ENCODE results near the gene EXOC3L2.
A peak's percentile ranks its signal among the peaks of the same experiment; 100 is the strongest.
"Not testable (repeated sequence)": the region's sequence is repeated elsewhere in the genome, so short reads cannot be mapped to it uniquely, and the experiment has no call there.

EXOC3L2 gene

DNA sequence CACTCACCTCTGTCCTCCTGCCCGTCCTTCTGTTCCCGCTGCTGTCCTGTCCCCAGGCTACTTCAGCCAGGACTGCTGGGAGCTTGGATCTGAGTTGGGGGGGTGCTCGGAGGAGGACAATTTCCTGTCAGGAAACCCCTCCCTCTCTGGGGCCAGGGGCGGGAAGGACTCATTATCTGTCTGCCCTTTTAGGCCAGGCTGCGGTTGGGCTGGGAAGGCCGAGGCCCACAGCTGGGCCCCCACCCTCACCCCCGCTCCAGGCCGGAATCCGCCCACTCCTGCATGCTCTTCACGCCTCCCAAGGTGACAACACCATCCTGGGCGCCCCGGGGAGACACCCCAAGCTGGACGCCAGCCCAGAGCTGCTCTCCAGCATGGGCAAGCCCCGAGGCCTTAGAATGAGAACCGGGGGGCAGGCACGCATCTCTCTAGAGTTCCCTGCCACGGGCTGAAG, at the start of gene EXOC3L2:
Gene EXOC3L2 (minus strand): TSS at position 74 of the 454 bp plus-strand sequence. CDS start 6,362 bp downstream, outside the sequence.
- DNase-seq: no peak

DNA sequence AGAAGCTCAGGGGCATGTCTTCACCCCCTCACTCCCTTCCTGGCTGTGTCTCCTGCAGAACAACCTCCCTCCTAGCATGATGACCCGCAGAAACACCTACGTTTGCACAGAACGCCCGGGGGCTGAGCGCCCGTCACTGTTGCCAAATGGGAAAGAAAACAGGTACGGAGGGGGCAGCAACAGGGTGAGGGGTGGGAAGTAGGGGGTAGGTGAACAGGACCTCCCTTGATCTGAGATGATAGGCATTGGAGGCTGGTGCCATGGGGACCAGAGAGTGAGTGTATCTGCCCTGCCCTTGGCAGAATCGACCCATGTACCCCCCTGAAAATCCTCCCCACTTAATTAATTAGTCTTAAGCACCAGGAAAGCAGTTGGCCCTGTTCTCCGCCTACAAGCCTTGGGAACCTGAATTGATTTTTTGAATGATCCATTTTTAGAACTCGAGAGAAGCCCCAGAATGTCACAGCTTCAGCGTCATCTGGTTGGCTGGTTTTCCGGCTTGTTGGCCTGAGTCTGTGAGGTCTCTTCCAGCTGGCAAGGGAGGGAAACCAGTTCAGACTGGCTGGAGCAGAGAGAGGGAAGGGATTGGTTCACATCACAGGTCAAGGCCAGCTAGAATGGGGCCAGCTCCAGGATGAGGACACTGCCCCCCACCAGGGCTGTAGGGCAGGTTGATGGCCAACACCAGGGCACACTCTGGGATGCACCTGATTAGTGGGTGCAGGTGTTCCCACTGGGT, 49.3 kb upstream of the EXOC3L2 start:
- peak; percentile 59 for DNase-seq

DNA sequence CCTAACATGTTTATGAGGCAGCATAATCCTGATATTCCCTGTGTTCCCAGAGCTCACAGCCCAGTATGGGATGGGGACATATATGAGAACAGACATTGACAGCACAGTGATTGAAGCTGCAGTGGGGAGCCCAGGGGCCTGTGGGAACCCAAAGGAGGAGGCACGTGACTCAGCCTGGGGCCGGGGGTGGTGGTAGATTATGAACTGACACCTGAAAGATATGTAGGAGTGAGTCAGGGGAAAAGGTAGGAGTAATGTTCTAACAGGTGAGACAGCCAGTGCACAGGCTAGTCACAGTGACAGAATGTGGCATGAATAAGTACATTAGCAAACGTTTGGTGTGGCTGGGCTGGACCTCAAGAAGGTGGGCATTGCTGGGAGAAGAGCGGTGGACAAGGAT, 48.5 kb upstream of the EXOC3L2 start:
- DNase-seq: no peak

DNA sequence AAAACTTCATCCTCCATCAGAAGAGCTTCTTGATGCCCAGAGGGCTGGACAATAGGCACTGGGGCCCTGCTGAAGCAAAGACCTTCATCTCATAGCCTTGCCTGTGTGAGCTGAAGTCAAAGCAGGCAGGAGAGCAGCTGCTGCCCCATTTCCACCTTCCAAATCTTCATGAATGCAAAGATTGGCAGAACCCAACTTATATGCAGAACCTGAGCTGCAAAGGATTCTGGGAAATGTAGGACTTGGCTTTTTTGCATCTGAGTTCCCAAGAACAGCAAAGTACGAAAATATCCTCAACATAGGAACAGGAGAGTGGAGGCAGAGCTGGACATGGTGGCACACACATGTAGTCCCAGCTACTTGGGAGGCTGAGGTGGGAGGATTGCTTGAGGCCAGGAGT, 46.6 kb upstream of the EXOC3L2 start:
- no peak for DNase-seq

DNA sequence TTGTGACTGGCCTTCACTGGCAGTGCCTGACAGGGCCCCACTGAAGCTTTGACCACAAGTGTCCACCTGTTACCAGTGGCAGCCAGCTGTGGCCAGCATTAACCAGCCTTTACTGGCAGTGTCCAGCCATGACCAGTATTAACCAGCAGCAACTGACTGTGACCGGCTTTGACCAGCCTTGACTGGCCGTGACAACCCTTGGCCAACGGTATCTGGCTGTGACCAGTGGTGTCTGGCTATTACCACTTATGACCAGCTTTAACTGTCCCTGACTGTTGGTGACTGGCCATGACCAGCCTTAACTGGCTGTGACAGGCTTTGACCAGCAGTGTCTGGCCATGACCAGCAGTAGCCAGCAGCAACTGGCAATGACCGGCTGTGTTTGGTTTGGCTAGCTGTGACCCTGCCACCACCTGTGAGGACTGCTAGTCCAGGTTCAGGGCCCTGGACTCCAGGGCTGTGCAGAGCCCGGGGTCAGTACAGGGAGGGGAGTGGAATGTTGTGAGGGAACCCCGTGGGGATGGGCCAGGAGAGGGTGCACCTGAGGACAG, 45.2 kb upstream of the EXOC3L2 start:
- no peak for DNase-seq

DNA sequence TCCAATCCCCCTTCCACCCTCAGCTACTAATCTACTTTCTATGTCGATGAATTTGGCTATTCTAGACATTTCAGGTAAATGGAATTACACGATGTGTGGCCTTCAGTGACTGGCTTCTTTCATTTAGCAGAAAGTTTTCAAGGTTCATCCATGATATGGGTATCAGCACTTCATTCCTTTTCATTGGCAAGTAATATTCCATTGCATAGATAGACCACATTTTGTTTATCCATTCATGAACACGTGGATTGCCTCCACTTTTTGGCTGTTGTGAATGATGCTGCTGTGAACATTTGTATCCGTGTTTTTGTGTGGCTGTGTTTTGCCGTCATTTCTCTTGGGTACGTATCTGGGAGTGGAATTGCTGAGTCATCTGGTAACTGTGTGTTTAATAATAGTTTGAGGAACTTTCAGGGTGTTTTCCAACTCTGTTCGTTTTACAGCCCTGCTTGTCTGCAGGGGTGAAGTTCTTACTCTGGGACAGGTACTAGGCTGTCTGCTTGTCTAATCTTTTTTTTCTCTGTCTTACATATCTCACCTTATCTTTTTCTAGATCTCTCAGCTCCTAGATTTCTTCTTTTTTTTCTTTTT, 38.3 kb upstream of the EXOC3L2 start:
- DNase-seq: no peak

DNA sequence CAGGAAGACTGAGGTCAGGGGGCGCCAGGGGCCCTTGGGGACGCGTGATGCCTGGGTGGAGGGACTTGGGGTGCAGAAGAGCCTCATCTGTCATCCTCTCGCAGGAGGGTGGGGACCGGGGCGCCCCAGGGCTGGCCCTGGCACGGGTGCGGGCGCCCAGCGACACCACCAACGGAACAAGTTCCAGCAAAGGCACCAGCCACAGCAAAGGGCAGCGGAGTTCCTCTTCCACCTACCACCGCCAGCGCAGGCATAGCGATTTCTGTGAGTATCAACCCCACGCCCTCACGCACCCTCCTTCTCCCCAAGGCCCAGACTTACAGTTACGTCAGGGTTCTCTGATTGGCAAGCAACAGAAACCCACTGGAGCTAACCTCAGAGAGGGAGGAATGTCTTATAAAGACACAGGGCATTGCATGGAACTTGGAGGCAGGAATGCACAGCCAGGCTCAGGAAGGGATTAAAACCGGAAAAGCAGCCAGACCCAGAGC, 35.3 kb upstream of the EXOC3L2 start:
- DNase-seq: no peak

DNA sequence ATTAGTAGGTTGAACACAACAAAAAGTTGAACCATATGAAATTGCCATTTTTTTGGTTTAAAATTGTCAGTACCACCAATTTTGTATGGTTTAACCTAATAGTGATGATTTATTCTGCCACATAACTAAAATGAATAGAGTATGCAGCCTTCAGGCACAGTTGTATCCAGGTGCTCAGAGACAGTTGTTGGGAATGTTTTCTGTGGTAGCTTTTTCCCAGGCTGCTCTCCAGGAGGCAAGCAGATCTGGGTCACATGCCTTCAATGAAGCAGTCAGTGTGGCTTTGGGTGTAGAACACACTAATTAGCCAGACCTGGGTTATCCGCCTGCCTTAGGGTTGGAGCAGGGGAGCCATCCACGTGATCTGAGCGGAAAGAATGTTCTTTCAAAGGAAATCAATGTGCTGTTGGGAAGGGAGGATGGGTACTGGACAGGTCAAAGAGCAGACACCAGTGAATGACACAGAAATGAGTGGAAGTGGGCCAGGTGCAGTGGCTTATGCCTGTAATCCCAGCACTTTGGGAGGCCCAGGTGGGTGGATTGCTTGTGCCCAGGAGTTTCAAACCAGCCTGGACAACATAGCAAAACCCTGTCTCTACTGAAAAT, 34.5 kb upstream of the EXOC3L2 start:
- no peak for DNase-seq

DNA sequence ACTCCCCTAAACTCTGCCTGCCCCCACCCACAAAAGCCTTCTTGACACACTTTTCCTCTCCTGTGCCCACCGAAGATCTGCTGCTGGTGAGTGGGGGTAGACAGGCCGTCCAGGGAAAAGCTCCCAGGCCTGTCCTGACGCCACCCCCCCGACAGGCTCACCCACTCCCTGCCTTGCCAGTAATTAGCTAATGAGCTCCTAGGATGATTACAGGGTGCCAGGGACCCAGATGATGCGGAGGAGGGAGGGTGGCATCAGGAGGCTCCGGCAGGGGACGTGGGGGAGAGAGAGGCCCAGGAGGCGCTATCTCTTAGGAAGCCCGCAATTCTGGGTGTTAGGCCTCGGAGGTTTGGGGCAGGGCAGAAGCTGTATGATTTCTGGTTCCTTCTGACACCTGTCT, 32.9 kb upstream of the EXOC3L2 start:
- DNase-seq: no peak

DNA sequence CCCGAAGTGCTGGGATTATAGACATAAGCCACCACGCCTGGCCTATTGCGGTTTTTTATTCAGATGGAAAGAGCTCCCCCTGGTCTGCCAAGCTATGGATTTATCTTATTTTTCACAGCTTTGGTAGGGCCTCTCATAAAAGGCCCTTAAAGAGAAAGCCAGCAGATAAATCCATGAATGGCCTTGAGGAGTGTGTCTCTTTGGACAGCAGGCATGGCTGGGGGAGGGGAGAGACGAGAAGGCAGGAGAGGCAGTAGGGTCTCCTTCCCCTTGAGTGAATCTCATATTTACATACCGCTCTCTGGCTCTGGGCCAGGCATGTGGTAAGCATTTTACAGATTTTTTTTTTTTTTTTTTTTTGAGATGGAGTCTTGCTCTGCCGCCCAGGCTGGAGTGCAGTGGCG, 31.1 kb upstream of the EXOC3L2 start:
- no peak for DNase-seq

DNA sequence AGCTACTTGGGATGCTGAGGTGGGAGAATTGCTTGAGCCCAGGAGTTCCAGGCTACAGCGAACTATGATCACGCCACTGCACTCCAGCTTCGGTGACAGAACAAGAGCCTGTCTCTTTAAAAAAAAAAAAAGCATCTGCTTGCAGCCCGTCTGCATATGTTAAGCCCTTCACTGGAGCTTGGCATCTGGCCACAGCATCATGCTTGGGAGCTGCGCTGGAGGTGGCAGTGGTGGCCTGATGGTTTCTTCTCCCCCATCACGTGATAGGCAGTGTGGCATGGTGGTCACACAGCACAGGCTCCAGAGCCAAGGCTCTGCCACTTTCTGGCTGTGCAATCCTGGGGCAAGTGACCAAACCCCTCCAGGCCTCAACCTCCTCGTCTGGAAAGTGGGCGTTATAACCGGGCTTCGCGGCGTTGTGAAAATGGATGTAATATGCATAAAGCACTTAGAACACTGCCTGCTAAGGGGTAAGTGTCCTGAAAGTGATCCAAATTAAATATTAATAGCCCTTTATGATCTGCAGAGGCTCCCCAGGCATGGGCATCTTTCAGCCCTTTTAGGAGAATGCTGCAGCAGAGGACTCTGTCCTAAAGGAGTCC, 30.3 kb upstream of the EXOC3L2 start:
- no peak for DNase-seq

DNA sequence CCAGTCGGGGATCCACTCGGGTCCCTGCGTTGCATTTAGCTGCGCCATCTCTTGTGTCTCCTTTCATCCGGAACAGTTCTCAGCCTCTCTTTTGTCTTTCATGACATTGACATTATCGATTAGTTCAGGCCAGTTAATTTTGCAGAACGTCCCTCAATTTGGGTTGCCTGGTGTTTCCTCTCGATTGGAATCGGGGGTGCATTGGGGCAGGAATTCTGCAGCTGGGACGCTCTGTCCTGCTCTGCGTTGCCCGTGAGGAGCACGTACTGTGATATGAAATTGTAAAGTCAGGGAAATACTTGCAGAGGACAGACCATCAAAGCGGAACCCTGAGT, 28.3 kb upstream of the EXOC3L2 start:
- no peak for DNase-seq

DNA sequence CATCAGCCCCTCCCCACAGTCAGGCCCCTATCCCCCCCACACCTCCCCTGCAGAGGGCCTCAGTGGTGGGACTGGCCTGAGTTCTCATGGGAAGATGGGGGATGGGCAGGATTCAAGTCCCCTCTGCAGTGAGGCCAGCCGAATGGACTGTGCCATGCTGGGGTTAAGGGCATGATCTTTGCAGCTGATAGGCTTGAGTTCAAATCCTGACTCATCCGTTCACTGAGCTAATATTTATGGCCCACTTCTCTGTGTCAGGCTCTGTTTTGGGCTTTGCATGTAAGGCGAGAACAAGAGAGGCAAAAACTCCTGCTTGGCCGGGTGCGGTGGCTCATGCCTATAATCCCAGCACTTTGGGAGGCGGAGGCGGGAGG, 26.5 kb upstream of the EXOC3L2 start:
- DNase-seq: no peak

DNA sequence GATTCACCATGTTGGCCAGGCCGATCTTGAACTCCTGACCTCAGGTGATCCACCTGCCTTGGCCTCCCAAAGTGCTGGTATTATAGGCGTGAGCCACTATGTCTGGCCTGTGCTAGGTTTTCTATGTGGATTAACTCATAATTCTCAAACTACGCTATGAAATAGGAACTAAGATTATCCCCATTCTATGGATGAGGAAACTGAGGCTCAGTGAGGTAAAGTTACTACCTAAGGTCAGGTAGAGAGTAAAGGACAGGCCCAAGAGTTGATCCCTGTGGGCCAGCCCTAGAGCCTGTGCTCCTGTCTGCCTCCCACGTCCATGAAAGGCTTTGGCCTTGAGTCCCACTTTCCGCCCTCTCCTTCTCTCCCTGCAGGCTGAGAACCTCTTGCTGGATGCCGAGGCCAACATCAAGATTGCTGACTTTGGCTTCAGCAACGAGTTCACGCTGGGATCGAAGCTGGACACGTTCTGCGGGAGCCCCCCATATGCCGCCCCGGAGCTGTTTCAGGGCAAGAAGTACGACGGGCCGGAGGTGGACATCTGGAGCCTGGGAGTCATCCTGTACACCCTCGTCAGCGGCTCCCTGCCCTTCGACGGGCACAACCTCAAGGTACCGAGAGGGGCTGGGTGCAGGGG, 26.0 kb upstream of the EXOC3L2 start:
- DNase-seq: no peak

DNA sequence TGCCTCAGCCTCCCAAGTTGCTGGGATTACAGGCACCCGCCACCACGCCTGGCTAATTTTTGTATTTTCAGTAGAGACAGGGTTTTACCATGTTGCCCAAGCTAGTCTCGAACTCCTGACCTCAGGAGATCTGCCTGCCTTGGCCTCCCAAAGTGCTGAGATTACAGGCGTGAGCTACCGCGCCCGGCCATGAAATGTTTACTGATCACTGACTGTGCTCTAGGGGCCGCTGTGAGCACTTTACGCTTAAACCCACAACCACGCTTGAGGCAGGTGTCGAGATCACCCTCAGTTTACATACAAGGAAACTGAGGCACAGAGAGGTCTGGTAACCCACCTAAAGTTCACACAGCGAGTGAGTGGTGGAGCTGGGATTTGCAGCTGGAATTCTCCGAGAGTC, 24.7 kb upstream of the EXOC3L2 start:
- DNase-seq: not testable (repeated sequence)

DNA sequence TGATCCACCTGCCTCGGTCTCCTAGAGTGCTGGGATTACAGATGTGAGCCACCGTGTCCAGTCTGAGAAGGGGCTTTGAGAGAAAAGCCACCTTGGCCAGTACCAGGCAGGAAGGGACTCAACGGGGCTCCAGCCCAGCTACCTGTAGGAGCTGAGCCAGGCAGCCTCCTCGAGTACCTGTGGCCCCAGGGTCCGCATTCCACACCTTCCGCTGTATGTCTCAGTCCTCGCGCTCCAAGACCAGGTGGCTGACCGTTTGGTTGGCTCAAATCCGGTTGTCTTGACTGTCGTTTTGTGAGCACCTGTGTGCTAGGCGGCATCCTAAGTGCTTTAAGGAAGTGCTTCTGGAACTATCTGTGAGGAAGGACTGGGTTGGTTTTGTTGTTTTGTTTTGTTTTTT, 22.1 kb upstream of the EXOC3L2 start:
- no peak for DNase-seq

DNA sequence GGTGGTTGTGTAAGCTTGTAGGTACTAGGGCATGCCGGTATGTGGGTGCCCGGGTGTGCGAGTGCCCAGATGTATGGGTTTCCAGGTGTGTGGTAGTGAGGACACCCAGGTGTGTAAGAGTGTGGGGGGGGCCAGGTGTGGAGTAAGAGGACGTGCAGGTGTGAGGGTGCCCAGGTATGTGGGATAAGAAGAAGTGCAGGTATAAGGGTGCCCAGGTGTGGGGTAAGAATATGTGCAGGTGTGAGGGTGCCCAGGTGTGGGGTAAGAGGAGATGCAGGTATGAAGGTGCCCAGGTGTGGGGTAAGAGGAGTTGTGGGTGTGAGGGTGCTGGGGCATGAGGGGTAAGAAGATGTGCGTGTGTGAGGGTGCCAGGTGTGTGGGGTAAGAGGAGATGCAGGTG, 20.2 kb upstream of the EXOC3L2 start:
- no peak for DNase-seq

DNA sequence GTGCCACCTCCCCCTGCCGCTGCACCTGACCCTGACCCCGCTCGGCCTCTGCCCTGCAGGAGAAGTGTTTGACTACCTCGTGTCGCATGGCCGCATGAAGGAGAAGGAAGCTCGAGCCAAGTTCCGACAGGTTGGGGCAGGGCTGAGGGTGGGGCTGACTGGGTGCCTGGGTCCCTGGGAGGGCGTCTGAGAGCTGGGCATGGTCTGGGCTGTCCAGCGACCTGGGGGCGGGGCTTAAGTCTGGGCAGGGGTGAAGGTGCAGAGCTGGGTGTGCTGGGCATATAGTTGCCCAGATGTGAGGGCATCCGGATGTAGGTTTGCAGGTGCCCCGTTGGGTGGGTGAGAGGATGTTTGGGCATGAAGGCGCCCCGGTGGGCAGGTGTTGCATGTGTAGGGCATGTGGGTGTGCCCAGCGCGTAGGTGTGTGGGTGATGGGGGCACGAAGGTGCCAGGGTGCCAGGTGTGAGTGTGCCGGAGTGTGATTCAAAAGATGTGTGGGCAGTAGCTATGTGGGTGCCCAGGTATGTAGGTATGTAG, 19.6 kb upstream of the EXOC3L2 start:
- no peak for DNase-seq

DNA sequence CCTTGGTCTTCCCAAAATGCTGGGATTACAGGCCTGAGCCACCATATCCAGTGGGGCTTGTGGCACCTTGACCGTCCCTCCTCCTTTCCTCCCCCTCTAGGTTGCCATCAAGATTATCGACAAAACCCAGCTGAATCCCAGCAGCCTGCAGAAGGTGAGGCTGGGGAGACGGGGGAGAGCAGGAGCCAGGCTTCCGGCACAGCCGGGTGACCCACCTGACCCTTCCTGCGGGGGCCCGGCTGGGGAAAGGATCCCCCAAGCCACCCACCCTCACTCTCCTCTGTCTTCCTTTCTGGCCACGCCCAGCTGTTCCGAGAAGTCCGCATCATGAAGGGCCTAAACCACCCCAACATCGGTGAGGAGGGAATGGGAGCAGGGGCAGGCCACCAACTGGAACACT, 17.8 kb upstream of the EXOC3L2 start:
- DNase-seq: no peak

DNA sequence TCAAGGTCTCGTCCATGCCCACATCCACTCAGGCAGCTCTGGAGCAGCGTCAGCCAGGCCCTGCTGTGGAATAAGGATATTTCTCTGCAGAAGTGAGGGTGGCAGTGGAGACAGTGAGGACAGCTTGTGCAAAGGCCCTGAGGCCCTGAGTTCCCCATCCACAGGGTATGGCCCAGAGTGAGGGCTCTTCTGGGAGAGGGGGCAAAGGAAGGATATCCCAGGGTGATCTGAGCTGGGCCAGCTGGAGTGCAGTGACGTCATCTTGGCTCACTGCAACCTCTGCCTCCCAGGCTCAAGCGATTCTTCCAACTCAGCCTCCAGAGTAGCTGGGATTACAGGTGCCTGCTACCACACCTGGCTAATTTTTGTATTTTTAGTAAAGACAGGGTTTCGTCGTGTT, 17.4 kb upstream of the EXOC3L2 start:
- no peak for DNase-seq

DNA sequence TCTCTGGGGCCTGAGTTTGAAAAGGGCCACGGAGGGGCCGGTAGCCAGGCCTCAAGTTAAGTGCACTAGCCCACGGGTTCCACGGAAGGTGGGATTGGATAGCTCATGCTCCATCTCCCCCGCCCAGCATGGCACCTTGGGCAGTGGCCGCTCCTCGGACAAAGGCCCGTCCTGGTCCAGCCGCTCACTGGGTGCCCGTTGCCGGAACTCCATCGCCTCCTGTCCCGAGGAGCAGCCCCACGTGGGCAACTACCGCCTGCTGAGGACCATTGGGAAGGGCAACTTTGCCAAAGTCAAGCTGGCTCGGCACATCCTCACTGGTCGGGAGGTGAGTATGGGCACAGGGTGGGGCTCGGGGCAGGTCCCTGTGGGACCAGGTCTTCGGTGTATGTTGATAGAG, 13.7 kb upstream of the EXOC3L2 start:
- no peak for DNase-seq

DNA sequence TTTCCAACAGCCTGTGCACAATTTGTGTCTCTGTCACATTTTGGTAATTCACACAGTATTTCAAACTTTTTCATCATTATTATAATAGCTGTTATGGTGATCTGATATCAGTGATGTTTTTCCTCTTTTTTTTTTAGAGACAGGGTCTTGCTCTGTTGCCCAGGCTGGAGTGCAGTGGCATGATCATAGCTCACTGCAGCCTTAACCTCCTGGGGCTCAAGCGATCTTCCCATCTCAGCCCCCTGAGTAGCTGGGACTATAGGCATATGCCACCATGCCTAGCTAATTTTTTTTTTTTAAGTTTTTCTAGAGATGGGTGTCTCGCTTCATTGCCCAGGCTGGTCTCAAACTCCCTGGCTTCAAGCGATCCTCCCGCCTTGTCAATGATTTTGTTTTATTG, 11.6 kb upstream of the EXOC3L2 start:
- DNase-seq: no peak

DNA sequence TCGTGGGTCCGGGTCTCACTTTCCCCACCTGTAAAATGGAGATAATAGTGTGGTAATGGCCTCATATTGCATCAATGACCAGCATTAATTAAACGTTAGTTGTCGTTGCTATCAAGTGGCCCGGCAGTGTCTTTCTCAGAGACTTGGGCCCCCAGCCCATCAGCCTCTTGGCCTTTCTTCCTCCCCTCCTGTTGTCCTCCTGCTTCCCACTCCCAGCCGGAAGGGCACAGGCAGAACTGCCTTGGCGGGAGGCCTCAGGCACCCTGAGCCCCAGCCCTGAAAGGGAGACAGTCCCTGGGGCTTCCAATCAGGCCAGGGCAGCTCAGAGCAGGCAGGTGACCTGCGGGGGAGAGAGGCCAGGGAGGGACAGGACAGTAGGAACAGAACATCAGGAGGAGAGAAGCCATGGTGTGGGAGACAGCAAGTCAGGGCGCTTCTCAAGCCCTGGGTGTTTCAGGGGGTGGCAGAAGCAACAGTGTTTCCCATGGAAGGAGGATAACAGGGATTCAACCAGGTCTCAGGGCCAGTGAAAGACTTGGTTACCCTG, 10.5 kb upstream of the EXOC3L2 start:
- DNase-seq: no peak
